Measurements from ENCODE around the gene UPK2. TPM values are rescaled to one million over a fixed set of nuclear protein-coding genes. Genes with fewer than 3 reads are reported as not detected.

The UPK2 gene
- total and polyA plus RNA-seq, 10 of the 15 experiments (the other 5 are each of a cell fraction or from before 2014, with no cell fraction given), result 0.07 to 1.0 (median 0.31) TPM; not detected in 7

GRCh38 chr11:118909619-118910308 is 46.3 kb upstream of the UPK2 start:
- ChIA-PET POLR2A (interaction anchor here (0.6 to 9.3 kb wide), 2 partner anchors 15 to 30 kb away, joined by 7 to 105 read pairs; partner anchors contain the start of gene BCL9L), CTCF (interaction anchor here (1.0 to 13.2 kb wide), 4 partner anchors 15 to 220 kb away, joined by 3 to 330 read pairs (median 4); partner anchors contain the start of gene BCL9L), SMC1A (ENCODE audit: uncharacterized antibody, unreplicated experiment) (interaction anchor here (10.3 kb wide), 1 partner anchor 18 kb away, joined by 185 read pairs; the partner anchor contains the start of gene BCL9L), RAD21 (ENCODE audit: unreplicated experiment) (interaction anchor here (0.6 to 9.9 kb wide), 6 partner anchors 14 to 351 kb away, joined by 3 to 169 read pairs (median 4); partner anchors contain the start of genes BCL9L, CXCR5 and UPK2)
- Histone ChIP-seq H3K4me3 (no peak overlapping the region), H3K27me3 (replicated peaks in 1 of 2; ENCODE audit: control insufficient read depth in 2 of 2, insufficient read depth in 2 of 2, low read length in 1 of 2) (no peaks in the 10 kb centered on the region), H3K27ac (ENCODE audit: control insufficient read depth, insufficient read depth) (no peak overlapping the region), H4K20me1 (ENCODE audit: control insufficient read depth, insufficient read depth) (no peaks in the 10 kb centered on the region), H3K36me3 (ENCODE audit: control insufficient read depth in 2 of 2, insufficient read depth in 2 of 2, low read length in 1 of 2) (peaks cover under 1 to 4% of the 10 kb centered on the region in 2 experiments; a peak in 3 of 4 replicates), H2AFZ (ENCODE audit: control insufficient read depth, low read depth, low read length) (no peak overlapping the region), H3K4me1 (ENCODE audit: control insufficient read depth, insufficient read depth, low read length) (peaks cover 33% of the 10 kb centered on the region), H3K4me2 (ENCODE audit: control insufficient read depth, insufficient read depth) (no peak overlapping the region), H3K79me2 (ENCODE audit: control insufficient read depth, insufficient read depth, low read length) (peaks cover 2% of the 10 kb centered on the region; the same call in 1 of the 2 replicates), H3K9me3 (replicated peaks; ENCODE audit: control insufficient read depth, insufficient read depth, low read length) (no peaks in the 10 kb centered on the region), H3K9ac (ENCODE audit: control insufficient read depth, insufficient read depth, low read length) (no peak overlapping the region)
- intact Hi-C loops (cut with micrococcal nuclease; ENCODE audit: unreplicated experiment) (no loop called here), in situ Hi-C loops (cut with MboI) (loop anchor here (5.0 kb wide), 1 partner anchor 48 kb away; the partner anchor contains the start of gene UPK2)
- ATAC-seq, result no peak
- 95% methylated on average over 21 of the region's 21 CpGs for WGBS (ENCODE audit: insufficient coverage, insufficient replicate concordance, low lambda C conversion rate, missing lambda C conversion rate)
- TF ChIP-seq NFXL1 (IDR thresholded peaks at IDR 0.05; ENCODE audit: borderline replicate concordance) (no peak), HDAC2 (IDR thresholded peaks at IDR 0.05) (no peak)
- no peak for DNase-seq (ENCODE audit: low read depth, low spot score)
- no TSS peak for BruUV-seq (replicated peaks)
- FAIRE-seq, result no peak

- CTCF ChIA-PET, result interaction anchor here (0.6 to 13.2 kb wide), 3 partner anchors 17 to 221 kb away, joined by 3 to 330 read pairs (median 3); partner anchors contain the start of gene BCL9L
- no peak for DNase-seq (ENCODE audit: low read depth, low spot score)
- Histone ChIP-seq H3K9me3 (replicated peaks; ENCODE audit: control insufficient read depth, insufficient read depth, low read length) (no peaks in the 10 kb centered on the region), H3K36me3 (ENCODE audit: control insufficient read depth in 2 of 2, insufficient read depth in 2 of 2, low read length in 1 of 2) (peaks cover 0 to 4% of the 10 kb centered on the region in 2 experiments; a peak in 2 of 4 replicates), H3K27me3 (replicated peaks in 1 of 2; ENCODE audit: control insufficient read depth in 2 of 2, insufficient read depth in 2 of 2, low read length in 1 of 2) (no peaks in the 10 kb centered on the region), H4K20me1 (ENCODE audit: control insufficient read depth, insufficient read depth) (no peaks in the 10 kb centered on the region), H3K27ac (ENCODE audit: control insufficient read depth, insufficient read depth) (no peak overlapping the region), H3K4me1 (ENCODE audit: control insufficient read depth, insufficient read depth, low read length) (peaks cover 40% of the 10 kb centered on the region), H3K79me2 (ENCODE audit: control insufficient read depth, insufficient read depth, low read length) (peaks cover 2% of the 10 kb centered on the region; the same call in 1 of the 2 replicates), H2AFZ (ENCODE audit: control insufficient read depth, low read depth, low read length) (no peak overlapping the region), H3K4me3 (no peak overlapping the region), H3K9ac (ENCODE audit: control insufficient read depth, insufficient read depth, low read length) (no peak overlapping the region), H3K4me2 (ENCODE audit: control insufficient read depth, insufficient read depth) (no peak overlapping the region)
- RAD21 ChIA-PET (ENCODE audit: unreplicated experiment), result interaction anchor here (1.3 to 9.9 kb wide), 3 partner anchors 16 to 27 kb away, joined by 3 to 169 read pairs (median 7); partner anchors contain the start of genes BCL9L and CXCR5
- no TSS peak for BruUV-seq (replicated peaks)
- in situ Hi-C loops (cut with MboI), result no loop called here
- FAIRE-seq, result no peak
- SMC1A ChIA-PET (ENCODE audit: uncharacterized antibody, unreplicated experiment), result interaction anchor here (0.6 to 10.3 kb wide), 2 partner anchors 18 to 129 kb away, joined by 3 to 185 read pairs; partner anchors contain the start of gene BCL9L
- intact Hi-C loops (cut with micrococcal nuclease; ENCODE audit: unreplicated experiment), result no loop called here
- POLR2A ChIA-PET, result interaction anchor here (0.6 to 9.3 kb wide), 3 partner anchors 14 to 118 kb away, joined by 4 to 105 read pairs (median 6); partner anchors contain the start of gene BCL9L
- ATAC-seq, result no peak
- WGBS (ENCODE audit: insufficient coverage, insufficient replicate concordance, low lambda C conversion rate, missing lambda C conversion rate), result 47% methylated on average over 33 of the region's 67 CpGs
- no peak for TF ChIP-seq ATF2 (IDR thresholded peaks at IDR 0.05; ENCODE audit: low read length)
- TF ChIP-seq MEF2B (IDR thresholded peaks at IDR 0.05; ENCODE audit: partially characterized antibody, poor library complexity, severe bottlenecking), result no peak
- TF ChIP-seq NFIC (IDR thresholded peaks at IDR 0.05; ENCODE audit: low read depth, low read length), result no peak
- no peak for TF ChIP-seq ZNF622 (IDR thresholded peaks at IDR 0.05)
Observed at GRCh38 chr11:118910309-118911112, 45.6 kb upstream of the UPK2 start.
